ENCODE results near the gene SLC6A9. TPM values are rescaled to one million over a fixed set of nuclear protein-coding genes. Genes with fewer than 3 reads are reported as not detected.

The SLC6A9 gene
- total and polyA plus RNA-seq, 2 experiments from 2014 or later = 14.4 to 20.0 TPM

- no peak for TF ChIP-seq CTCF (conservative IDR thresholded peaks at IDR 0.05; ENCODE audit: low read depth in 2 of 2)
- TF ChIP-seq ZNF114 (CRISPR knock-in tag; IDR thresholded peaks at IDR 0.05) = no peak
- no peak for TF ChIP-seq ZNF331 (CRISPR knock-in tag; IDR thresholded peaks at IDR 0.05; ENCODE audit: low read depth)
- no peak for TF ChIP-seq NANOG (IDR thresholded peaks at IDR 0.05; ENCODE audit: borderline replicate concordance)
Measured at GRCh38 chr1:43978264-43978550, 53.1 kb downstream of the SLC6A9 start (continued).

GRCh38 chr1:43977376-43978263 lies 53.6 kb downstream of the SLC6A9 start:
- no peak overlapping the region for H3K27ac Mint-ChIP-seq
- no peak overlapping the region for H3K27ac ChIP-seq (ENCODE audit: low read depth)
- no peaks in the 10 kb centered on the region for H3K9me3 Mint-ChIP-seq
- H3K79me2 ChIP-seq (replicated peaks; ENCODE audit: insufficient read depth) = peaks cover 16% of the 10 kb centered on the region
- H3K4me2 ChIP-seq = peak overlapping the region; percentile 98; the same call in 1 of the 2 replicates
- TF ChIP-seq ZNF462 (CRISPR knock-in tag; IDR thresholded peaks at IDR 0.05) (no peak), REST (IDR thresholded peaks at IDR 0.05; ENCODE audit: unreplicated experiment) (no peak), EZH2phosphoT487 (IDR thresholded peaks at IDR 0.05; ENCODE audit: unreplicated experiment) (no peak)
- ATAC-seq (no peak), DNase-seq (ENCODE audit: low spot score) (no peak)
- peaks cover 45% of the 10 kb centered on the region for H3K4me1 Mint-ChIP-seq
- peaks cover 29% of the 10 kb centered on the region for H3K4me1 ChIP-seq (ENCODE audit: insufficient read depth)
- no peaks in the 10 kb centered on the region for H3K27me3 ChIP-seq (ENCODE audit: insufficient read depth)
- peaks cover 19% of the 10 kb centered on the region for H4K20me1 ChIP-seq (replicated peaks; ENCODE audit: insufficient read depth)
- H3K36me3 ChIP-seq (ENCODE audit: insufficient read depth) = 0 out of 2 replicates have a peak, but pooled peaks cover 7% of the 10 kb centered on the region
- peaks cover 54% of the 10 kb centered on the region for H3K36me3 Mint-ChIP-seq (ENCODE audit: low read depth)
- H3F3A ChIP-seq (replicated peaks; ENCODE audit: low read depth) = peaks cover 29% of the 10 kb centered on the region; the same call in 1 of the 2 replicates
- peak overlapping the region; percentile 90; the same call in 2 of the 3 replicates for H3K4me3 Mint-ChIP-seq
- H3K9me2 ChIP-seq (ENCODE audit: insufficient read depth) = no peaks in the 10 kb centered on the region
- H3K4me3 ChIP-seq = peak overlapping the region; percentile 88
- H3K27me3 Mint-ChIP-seq (ENCODE audit: insufficient read depth, low read depth, poor library complexity) = peaks cover 35% of the 10 kb centered on the region
- no peak overlapping the region for H2AFZ ChIP-seq

All from GM23338 (cell line).